GM21717 (cell line): ENCODE measurements around the gene CEL.
"Not testable (repeated sequence)": the region's sequence is repeated elsewhere in the genome, so short reads cannot be mapped to it uniquely, and the experiment has no call there.

Experiments
- ATAC-seq: cut with Tn5 transposase; IDR thresholded peaks from one replicate; pipeline ENCODE4 v1.9.1; 2021; ENCODE audit warnings: mild to moderate bottlenecking, moderate library complexity; ENCODE audit not compliant: unreplicated experiment

The CEL gene

DNA sequence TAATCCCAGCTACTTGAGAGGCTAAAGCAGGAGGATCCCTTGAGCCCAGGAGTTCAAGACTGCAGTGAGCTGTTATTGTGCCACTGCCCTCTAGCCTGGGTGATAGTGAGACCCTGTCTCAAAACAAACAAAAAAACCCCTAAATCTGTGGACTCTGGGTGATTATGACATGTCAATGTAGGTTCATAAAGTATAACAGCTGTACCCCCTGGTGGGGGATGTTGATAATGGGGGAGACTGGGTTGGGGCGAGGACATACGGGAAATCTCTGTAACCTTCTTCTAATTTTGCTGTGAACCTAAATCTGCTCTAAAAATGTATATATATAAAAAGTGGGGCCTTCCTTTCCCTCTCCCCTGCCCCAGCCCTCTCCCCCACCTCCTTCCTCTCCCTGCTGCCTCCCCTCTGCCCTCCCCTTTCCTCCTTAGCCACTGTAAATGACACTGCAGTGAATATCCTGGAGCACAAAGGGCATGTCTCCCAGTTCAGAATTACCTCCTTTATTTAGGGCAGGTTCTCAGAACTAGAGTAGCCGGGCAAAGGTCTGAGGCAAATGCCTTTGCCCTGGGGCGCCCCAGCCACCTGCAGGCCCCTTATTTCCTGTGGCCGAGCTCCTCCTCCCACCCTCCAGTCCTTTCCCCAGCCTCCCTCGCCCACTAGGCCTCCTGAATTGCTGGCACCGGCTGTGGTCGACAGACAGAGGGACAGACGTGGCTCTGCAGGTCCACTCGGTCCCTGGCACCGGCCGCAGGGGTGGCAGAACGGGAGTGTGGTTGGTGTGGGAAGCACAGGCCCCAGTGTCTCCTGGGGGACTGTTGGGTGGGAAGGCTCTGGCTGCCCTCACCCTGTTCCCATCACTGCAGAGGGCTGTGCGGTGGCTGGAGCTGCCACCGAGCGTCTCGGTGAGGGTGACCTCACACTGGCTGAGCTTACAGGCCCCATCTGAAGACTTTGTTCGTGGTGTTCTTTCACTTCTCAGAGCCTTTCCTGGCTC, 19.3 kb downstream of the CEL start:
- not testable (repeated sequence) for ATAC-seq

DNA sequence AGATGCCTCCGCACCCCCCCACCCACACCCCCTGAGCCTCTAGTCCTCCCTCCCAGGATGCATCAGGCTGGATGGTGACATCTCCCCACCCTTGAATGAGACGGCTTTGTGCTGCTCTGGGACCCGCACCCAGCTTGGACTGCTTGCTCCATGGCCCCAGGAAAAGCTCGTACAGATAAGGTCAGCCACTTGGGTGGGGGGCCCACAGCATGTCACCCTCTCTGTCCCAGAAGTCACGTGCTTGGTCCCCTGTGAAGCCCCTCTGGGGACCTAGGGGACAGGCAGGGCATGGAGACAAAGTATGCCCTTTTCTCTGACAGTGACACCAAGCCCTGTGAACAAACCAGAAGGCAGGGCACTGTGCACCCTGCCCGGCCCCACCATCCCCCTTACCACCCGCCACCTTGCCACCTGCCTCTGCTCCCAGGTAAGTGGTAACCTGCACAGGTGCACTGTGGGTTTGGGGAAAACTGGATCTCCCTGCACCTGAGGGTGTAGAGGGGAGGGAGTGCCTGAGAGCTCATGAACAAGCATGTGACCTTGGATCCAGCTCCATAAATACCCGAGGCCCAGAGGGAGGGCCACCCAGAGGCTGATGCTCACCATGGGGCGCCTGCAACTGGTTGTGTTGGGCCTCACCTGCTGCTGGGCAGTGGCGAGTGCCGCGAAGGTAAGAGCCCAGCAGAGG, 20.3 kb downstream of the CEL start:
- ATAC-seq = not testable (repeated sequence)

- ATAC-seq = not testable (repeated sequence)
These were observed 21.9 kb downstream of the CEL start for GRCh38 chr9:133083688-133084087.

DNA sequence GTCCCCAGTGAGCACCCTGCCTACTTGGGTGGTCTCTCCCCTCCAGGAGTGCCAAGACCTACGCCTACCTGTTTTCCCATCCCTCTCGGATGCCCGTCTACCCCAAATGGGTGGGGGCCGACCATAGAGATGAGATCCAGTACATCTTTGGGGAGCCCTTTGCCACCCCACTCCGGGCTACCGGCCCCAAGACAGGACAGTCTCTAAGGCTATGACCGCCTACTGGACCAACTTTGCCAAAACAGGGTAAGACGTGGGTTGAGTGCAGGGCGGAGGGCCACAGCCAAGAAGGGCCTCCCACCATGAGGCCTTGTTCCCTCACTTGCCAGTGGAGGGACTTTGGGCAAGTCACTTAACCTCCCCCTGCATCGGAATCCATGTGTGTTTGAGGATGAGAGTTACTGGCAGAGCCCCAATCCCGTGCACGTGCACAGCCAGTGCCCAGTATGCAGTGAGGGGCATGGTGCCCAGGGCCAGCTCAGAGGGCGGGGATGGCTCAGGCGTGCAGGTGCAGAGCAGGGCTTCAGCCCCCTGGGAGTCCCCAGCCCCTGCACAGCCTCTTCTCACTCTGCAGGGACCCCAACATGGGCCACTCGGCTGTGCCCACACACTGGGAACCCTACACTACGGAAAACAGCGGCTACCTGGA, 24.6 kb downstream of the CEL start:
- not testable (repeated sequence) for ATAC-seq

DNA sequence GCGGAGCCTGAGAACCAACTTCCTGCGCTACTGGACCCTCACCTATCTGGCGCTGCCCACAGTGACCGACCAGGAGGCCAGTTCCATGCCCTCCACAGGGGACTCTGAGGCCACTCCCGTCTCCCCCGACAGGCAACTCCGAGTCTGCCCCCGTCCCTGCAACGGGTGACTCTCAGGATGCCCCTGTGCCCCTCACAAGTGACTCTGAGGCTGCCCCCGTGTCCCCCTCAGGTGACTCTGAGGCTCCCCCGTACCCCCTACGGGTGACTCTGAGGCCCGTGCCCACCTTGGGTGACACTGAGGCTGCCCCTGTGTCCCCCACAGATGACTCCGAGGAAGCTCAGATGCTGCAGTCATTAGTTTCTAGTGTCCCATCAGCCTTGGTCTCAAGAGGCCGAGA, 25.1 kb downstream of the CEL start:
- ATAC-seq = no peak

GRCh38 chr9:133087429-133088145, 25.8 kb downstream of the CEL start:
- no peak for ATAC-seq

DNA sequence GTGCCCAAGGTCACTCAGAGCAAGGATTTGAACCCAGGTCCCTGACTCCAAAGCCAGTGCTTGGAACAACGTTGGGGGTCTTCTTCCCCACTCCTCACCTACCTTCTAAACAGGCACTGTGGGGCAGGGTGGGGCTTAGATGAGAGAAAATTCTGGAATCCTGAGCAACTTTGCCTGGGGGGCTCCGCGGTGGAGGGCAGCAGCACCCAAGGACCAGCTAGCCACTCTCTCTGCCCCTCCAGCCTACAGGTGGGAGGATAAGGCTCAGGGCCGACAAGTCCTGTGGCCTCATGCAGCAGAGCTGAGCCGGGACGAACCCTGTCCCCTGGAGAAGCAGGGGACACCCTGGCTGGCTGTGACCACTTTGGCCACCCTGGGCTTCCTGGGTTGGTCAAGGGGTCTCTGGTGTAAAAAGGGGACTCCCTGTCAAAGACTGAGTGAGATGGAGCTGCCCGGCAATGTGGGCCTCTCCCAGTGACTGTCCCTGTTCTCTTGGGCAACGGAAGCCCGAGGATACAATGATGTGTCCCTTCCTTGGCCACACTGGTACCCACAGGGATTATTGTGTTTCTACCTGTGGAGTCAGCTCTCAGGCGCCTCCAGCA, 26.5 kb downstream of the CEL start:
- no peak for ATAC-seq

DNA sequence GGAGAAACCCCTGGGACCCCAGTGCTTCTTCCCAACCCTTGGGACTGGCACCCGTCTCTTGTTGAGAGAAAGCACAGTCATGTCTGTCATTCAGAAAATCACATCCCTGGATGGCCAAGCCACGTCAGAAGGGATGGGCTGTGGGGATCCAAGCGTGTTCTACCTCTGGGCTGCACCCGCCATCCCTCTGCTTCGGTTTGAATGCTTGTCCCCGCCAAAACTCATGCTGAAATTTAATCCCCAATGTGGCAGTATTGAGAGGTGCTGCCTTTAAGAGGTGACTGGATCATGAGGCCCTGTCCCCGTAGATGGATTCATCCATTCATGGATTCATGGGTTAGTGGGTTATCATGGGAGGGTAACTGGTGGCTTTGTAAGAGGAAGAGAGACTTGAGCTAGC, 27.0 kb downstream of the CEL start:
- no peak for ATAC-seq

- ATAC-seq = no peak
These were observed 27.5 kb downstream of the CEL start for GRCh38 chr9:133089271-133089671.

DNA sequence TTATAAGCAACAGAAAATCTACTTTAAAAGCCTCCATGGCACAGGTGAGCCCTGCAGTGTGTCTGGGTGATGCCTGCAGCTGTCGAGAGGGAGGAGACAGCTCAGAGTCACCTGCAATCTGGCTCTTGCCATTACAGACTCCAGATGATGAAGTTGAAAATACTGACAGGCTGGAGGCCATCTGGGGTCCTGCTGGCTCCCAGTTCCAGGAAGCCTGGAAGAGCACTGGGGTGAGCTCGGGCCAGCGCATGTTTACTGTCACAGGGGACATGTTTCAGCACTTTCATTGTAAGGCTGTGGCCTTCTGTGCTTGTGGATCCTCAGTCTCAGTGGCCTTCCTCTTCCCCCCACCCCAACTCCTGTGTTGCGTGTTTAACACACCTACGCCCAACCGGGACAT, 28.4 kb downstream of the CEL start:
- no peak for ATAC-seq

- no peak for ATAC-seq
These were observed 29.1 kb downstream of the CEL start for GRCh38 chr9:133090752-133091385.

GRCh38 chr9:133094351-133094750, 32.6 kb downstream of the CEL start:
- not testable (repeated sequence) for ATAC-seq

- no peak for ATAC-seq
These were observed 33.1 kb downstream of the CEL start for GRCh38 chr9:133094842-133095393.

GRCh38 chr9:133098104-133098754, 36.4 kb downstream of the CEL start:
- no peak for ATAC-seq

DNA sequence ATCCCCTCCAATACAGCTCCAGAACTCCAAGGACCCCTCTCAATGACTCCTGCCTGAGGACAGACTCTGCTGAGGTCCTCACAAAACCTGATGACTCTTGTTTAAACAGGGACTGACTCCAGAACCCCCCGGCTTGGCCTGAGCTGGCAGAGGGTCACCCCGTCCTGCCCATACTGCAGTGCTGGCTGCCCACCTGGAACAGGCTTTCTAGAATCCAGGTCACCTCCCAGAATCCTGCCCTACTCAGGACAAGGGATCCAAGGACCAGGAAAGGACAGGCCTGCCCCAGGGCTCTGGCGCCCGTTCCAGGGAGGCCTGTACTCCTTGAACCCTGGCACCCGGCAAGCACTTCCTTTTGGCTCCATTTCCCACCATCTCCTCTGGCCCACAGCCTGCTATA, 37.1 kb downstream of the CEL start:
- no peak for ATAC-seq

GRCh38 chr9:133099726-133100505, 38.1 kb downstream of the CEL start:
- ATAC-seq = no peak

DNA sequence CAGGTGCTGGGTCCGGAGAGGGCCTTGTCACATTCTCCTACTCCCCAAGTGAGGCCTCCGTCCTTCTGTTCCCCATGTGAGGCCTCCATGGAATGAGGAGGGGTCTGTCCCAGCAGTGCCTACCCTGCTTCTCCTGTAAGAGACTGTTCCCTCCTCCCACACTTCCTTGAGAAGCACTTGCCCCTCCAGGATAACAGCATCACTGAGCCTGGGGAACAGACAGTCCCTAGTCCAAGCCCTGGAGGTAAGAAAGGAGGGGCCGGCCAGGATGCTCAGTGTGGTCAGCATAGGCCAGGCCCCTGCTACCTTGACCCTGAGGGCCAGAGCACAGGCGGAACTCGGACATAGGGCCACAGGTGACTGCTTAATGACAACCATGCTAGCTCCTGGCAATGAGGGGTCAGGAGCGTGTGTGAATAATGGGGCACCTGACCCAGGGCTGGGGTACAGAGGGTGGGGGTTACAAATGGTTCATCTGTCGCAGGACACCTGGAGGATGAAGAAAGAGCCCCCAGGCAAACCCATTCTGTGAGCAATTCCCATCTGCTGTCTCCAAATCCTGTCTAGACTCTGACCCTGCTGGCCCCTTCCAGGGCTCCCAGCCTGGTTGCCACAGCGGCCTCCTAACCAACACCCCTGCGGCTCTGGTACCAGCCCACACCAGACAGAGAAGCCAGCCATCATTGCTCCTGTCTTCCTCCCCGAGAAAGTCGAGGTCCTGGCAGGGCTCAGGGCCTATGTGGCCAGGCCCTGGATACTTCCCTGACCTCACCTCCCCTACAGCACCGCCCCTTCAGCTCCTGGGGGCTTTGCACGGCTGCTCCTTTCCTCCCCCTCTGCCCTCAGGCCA, 39.0 kb downstream of the CEL start:
- ATAC-seq = no peak
